Esophagus muscularis mucosa (tissue), 3 donors: ENCODE measurements around the gene KANSL1.

Source experiments
- POLR2A ChIP-seq: fragments of 450-650 bp; IDR thresholded peaks from one replicate; pipeline ENCODE4 v1.6.1; 2017; ENCODE audit warnings: antibody characterized with exemption, moderate library complexity, mild to moderate bottlenecking, low read depth
- POLR2AphosphoS5 ChIP-seq, 2 donors: sonication (generic); formaldehyde crosslinking; IDR thresholded peaks; one replicate each; pipeline ENCODE4 v1.6.1; 2017; ENCODE audit warnings: antibody characterized with exemption in 2 of 2
- TF ChIP-seq, protein P1 (sequence below), 3 experiments: fragments of 200-600 bp in 2 of 3; fragments of 450-650 bp in 1 of 3; sonication (generic) in 2 of 3; IDR thresholded peaks; one replicate each; pipeline ENCODE4 v1.5.1; 2017 to 2019; ENCODE audit warnings: antibody characterized with exemption in 3 of 3, mild to moderate bottlenecking in 2 of 3, moderate library complexity in 1 of 3

DNA sequence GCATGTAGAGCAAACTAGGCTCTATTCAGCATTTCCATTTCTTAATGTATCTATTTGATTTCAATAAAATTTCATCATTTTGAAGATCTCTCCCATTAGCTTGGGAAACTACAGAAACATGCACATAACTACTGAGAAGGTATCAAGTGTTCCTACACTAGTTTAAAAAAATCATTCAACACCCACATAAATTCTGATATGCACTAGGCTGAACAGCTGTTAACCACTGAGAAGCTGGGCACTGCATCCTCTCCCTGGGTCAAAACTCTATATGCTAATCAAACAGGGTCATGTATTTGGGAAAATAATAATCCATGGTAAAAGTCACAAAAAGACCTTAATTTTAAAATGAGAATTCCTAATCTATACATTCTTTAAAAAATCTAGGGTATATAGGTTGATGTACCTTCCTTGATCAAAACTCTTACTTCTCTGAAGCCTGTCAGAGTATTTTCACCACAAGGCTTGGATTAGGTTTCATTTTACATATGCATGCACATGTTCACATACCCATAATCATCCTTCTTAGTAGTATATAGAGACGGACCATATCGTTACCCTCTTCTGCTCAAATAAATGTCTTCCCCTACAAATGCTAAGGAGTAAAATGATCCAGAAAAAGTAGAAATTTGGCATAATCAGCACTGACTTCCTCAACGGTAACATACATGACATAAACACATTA is 57.2 kb downstream of the KANSL1 start:
- TF ChIP-seq, protein P1, sequence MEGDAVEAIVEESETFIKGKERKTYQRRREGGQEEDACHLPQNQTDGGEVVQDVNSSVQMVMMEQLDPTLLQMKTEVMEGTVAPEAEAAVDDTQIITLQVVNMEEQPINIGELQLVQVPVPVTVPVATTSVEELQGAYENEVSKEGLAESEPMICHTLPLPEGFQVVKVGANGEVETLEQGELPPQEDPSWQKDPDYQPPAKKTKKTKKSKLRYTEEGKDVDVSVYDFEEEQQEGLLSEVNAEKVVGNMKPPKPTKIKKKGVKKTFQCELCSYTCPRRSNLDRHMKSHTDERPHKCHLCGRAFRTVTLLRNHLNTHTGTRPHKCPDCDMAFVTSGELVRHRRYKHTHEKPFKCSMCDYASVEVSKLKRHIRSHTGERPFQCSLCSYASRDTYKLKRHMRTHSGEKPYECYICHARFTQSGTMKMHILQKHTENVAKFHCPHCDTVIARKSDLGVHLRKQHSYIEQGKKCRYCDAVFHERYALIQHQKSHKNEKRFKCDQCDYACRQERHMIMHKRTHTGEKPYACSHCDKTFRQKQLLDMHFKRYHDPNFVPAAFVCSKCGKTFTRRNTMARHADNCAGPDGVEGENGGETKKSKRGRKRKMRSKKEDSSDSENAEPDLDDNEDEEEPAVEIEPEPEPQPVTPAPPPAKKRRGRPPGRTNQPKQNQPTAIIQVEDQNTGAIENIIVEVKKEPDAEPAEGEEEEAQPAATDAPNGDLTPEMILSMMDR (IDR thresholded peaks at IDR 0.05): no peak
- no peak for TF ChIP-seq POLR2AphosphoS5 (IDR thresholded peaks at IDR 0.05)
- TF ChIP-seq POLR2A: no peak
